Measurements from ENCODE around the gene SYPL1.

The SYPL1 gene

GRCh38 chr7:106053109-106053508 lies 59.0 kb downstream of the SYPL1 start:
- Histone ChIP-seq H3K27me3 (ENCODE audit: insufficient read depth, poor library complexity, severe bottlenecking) (no peaks in the 10 kb centered on the region), H3K4me1 (ENCODE audit: insufficient read depth, poor library complexity, severe bottlenecking) (peaks cover 24% of the 10 kb centered on the region), H3K36me3 (ENCODE audit: low read depth) (no peaks in the 10 kb centered on the region), H3K4me3 (ENCODE audit: severe bottlenecking) (no peak overlapping the region), H3K27ac (ENCODE audit: poor library complexity, severe bottlenecking) (no peak overlapping the region), H3K9me3 (ENCODE audit: severe bottlenecking) (no peaks in the 10 kb centered on the region)
- DNase-seq (ENCODE audit: low spot score) = no peak
- no peak for TF ChIP-seq CTCF (IDR thresholded peaks at IDR 0.05; ENCODE audit: poor library complexity, severe bottlenecking)
- no peak for ATAC-seq (ENCODE audit: low read depth)

- no peak for ATAC-seq (ENCODE audit: low read depth)
- H3K27ac ChIP-seq (ENCODE audit: poor library complexity, severe bottlenecking) = no peak overlapping the region
- TF ChIP-seq CTCF (IDR thresholded peaks at IDR 0.05; ENCODE audit: poor library complexity, severe bottlenecking) = no peak
- DNase-seq (ENCODE audit: low spot score) = no peak
- no peak overlapping the region for H3K4me3 ChIP-seq (ENCODE audit: severe bottlenecking)
- peaks cover 24% of the 10 kb centered on the region for H3K4me1 ChIP-seq (ENCODE audit: insufficient read depth, poor library complexity, severe bottlenecking)
- no peaks in the 10 kb centered on the region for H3K36me3 ChIP-seq (ENCODE audit: low read depth)
- H3K27me3 ChIP-seq (ENCODE audit: insufficient read depth, poor library complexity, severe bottlenecking) = no peaks in the 10 kb centered on the region
- no peaks in the 10 kb centered on the region for H3K9me3 ChIP-seq (ENCODE audit: severe bottlenecking)
Measured at GRCh38 chr7:106052681-106053080, 59.4 kb downstream of the SYPL1 start.

GRCh38 chr7:106050746-106051117 lies 61.4 kb downstream of the SYPL1 start:
- Histone ChIP-seq H3K9me3 (ENCODE audit: severe bottlenecking) (no peaks in the 10 kb centered on the region), H3K27ac (ENCODE audit: poor library complexity, severe bottlenecking) (no peak overlapping the region), H3K36me3 (ENCODE audit: low read depth) (no peaks in the 10 kb centered on the region), H3K4me3 (ENCODE audit: severe bottlenecking) (no peak overlapping the region), H3K27me3 (ENCODE audit: insufficient read depth, poor library complexity, severe bottlenecking) (no peaks in the 10 kb centered on the region), H3K4me1 (ENCODE audit: insufficient read depth, poor library complexity, severe bottlenecking) (peaks cover 18% of the 10 kb centered on the region)
- ATAC-seq (ENCODE audit: low read depth) (peak; percentile 57; the same call in 2 of the 3 replicates), DNase-seq (ENCODE audit: low spot score) (no peak)
- no peak for TF ChIP-seq CTCF (IDR thresholded peaks at IDR 0.05; ENCODE audit: poor library complexity, severe bottlenecking)

GRCh38 chr7:106050002-106050745 lies 61.9 kb downstream of the SYPL1 start:
- Histone ChIP-seq H3K27me3 (ENCODE audit: insufficient read depth, poor library complexity, severe bottlenecking) (no peaks in the 10 kb centered on the region), H3K27ac (ENCODE audit: poor library complexity, severe bottlenecking) (no peak overlapping the region), H3K9me3 (ENCODE audit: severe bottlenecking) (no peaks in the 10 kb centered on the region), H3K36me3 (ENCODE audit: low read depth) (no peaks in the 10 kb centered on the region), H3K4me3 (ENCODE audit: severe bottlenecking) (no peak overlapping the region), H3K4me1 (ENCODE audit: insufficient read depth, poor library complexity, severe bottlenecking) (peaks cover 18% of the 10 kb centered on the region)
- DNase-seq (ENCODE audit: low spot score) (no peak), ATAC-seq (ENCODE audit: low read depth) (peak; percentile 73)
- TF ChIP-seq CTCF (IDR thresholded peaks at IDR 0.05; ENCODE audit: poor library complexity, severe bottlenecking) = peak; percentile 40

GRCh38 chr7:106049139-106049752 lies 62.9 kb downstream of the SYPL1 start:
- no peak for ATAC-seq (ENCODE audit: low read depth)
- Histone ChIP-seq H3K9me3 (ENCODE audit: severe bottlenecking) (no peaks in the 10 kb centered on the region), H3K27me3 (ENCODE audit: insufficient read depth, poor library complexity, severe bottlenecking) (no peaks in the 10 kb centered on the region), H3K36me3 (ENCODE audit: low read depth) (no peaks in the 10 kb centered on the region), H3K4me3 (ENCODE audit: severe bottlenecking) (no peak overlapping the region), H3K4me1 (ENCODE audit: insufficient read depth, poor library complexity, severe bottlenecking) (peaks cover 18% of the 10 kb centered on the region), H3K27ac (ENCODE audit: poor library complexity, severe bottlenecking) (no peak overlapping the region)
- TF ChIP-seq CTCF (IDR thresholded peaks at IDR 0.05; ENCODE audit: poor library complexity, severe bottlenecking) = no peak
- no peak for DNase-seq (ENCODE audit: low spot score)

All from RWPE2 (cell line).